Thymus (tissue), 11 donors: ENCODE measurements around the gene MED12L. TPM values are rescaled to one million over a fixed set of nuclear protein-coding genes. Genes with fewer than 3 reads are reported as not detected.
A peak's percentile ranks its signal among the peaks of the same experiment; 100 is the strongest.
"Not testable (repeated sequence)": the region's sequence is repeated elsewhere in the genome, so short reads cannot be mapped to it uniquely, and the experiment has no call there.

Source experiments
- DNase-seq, 9 donors: peaks; one replicate each; pipeline ENCODE4 v3.0.0-alpha.2; 2013; ENCODE audit warnings: low spot score in 9 of 9, low read depth in 6 of 9, missing footprints in 1 of 9
- H3K27ac ChIP-seq, 2 donors: one replicate each; pipeline ENCODE4 v1.5.1; 2013; ENCODE audit warnings: control low read depth in 1 of 2, low read depth in 1 of 2, low read length in 1 of 2, mild to moderate bottlenecking in 1 of 2, moderate library complexity in 1 of 2
- H3K27me3 ChIP-seq, 2 donors: one replicate each; pipeline ENCODE4 v1.5.1; 2013; ENCODE audit warnings: low read length in 1 of 2; ENCODE audit not compliant: control insufficient read depth in 2 of 2, insufficient read depth in 1 of 2
- H3K36me3 ChIP-seq, 2 donors: one replicate each; pipeline ENCODE4 v1.5.1; 2013; ENCODE audit warnings: low read length in 1 of 2, mild to moderate bottlenecking in 1 of 2, moderate library complexity in 1 of 2; ENCODE audit not compliant: control insufficient read depth in 2 of 2, insufficient read depth in 2 of 2
- H3K4me1 ChIP-seq, 2 donors: one replicate each; pipeline ENCODE4 v1.5.1; 2013; ENCODE audit warnings: low read length in 2 of 2; ENCODE audit not compliant: control insufficient read depth in 2 of 2, insufficient read depth in 2 of 2
- H3K4me3 ChIP-seq, 2 donors: one replicate each; pipeline ENCODE4 v1.5.1; 2013; ENCODE audit warnings: low read length in 2 of 2, control low read depth in 1 of 2, mild to moderate bottlenecking in 1 of 2
- H3K9me3 ChIP-seq, 2 donors: one replicate each; pipeline ENCODE4 v1.5.1; 2013; ENCODE audit warnings: low read length in 1 of 2, mild to moderate bottlenecking in 1 of 2; ENCODE audit not compliant: control insufficient read depth in 2 of 2, insufficient read depth in 1 of 2
- WGBS: extraction: QIAGEN DNeasy Blood & Tissue Kit; methylation state at CpG from one replicate; pipeline ENCODE4 v1.1.7; 2013; 5-methylcytosine and 5-hydroxymethylcytosine counted together
- polyA plus RNA-seq: library from polyadenylated mRNA; stranded (reverse); fragments of 200-250 nt; gene quantifications from one replicate; pipeline ENCODE4 v1.2.3, GENCODE V29; 2013
- total RNA-seq: library from RNA; stranded (reverse); fragments of 120-200 nt; gene quantifications from one replicate; pipeline ENCODE4 v1.2.4, GENCODE V29; 2013
- donor health status: healthy.

MED12L gene
- total and polyA plus RNA-seq, 2 donors = 0.30 to 1.7 TPM

DNA sequence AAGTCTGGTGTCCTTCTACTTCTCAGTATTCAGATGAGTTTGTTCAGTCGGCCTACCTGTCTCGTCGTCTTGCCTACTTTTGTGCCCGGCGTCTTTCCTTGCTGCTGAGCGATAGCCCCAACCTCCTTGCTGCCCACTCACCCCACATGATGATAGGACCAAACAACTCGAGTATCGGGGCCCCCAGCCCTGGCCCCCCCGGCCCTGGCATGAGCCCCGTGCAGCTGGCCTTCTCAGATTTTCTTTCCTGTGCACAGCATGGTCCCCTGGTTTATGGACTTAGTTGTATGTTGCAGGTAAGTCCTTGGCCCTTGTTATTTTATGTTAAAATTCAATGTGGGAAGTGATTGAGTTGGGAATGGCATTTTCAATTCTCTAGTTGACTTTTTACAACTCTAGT lies 74.3 kb downstream of the MED12L start:
- Histone ChIP-seq H3K27me3 (no peaks in the 10 kb centered on the region), H3K27ac (no peak overlapping the region), H3K4me1 (no peaks in the 10 kb centered on the region), H3K9me3 (no peaks in the 10 kb centered on the region), H3K36me3 (no peaks in the 10 kb centered on the region), H3K4me3 (no peak overlapping the region)
- 97% methylated on average over 10 of the region's 10 CpGs for WGBS
- no peak for DNase-seq

DNA sequence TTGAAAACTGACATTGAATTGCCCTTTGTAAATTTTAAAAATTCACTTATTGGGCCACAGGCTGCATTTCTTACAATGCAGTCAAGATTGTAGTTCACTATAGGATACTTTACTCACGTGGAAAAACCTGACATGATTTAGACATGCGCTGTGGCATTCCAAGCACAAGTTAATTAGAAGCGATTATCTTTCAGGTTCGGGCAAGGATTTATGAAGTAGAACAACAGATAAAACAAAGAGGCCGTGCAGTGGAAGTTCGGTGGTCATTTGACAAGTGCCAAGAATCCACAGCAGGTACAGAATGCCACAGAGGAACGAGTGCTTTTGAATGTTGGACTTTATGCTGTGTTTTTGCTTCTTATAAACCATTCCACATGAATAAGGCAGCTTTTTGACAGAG lies 79.8 kb downstream of the MED12L start:
- no peak overlapping the region for H3K27ac ChIP-seq
- no peak for DNase-seq
- H3K4me1 ChIP-seq = peaks cover 4 to 9% of the 10 kb centered on the region in 2 donors
- H3K36me3 ChIP-seq = no peaks in the 10 kb centered on the region
- WGBS = 97% methylated on average over 7 of the region's 7 CpGs
- no peak overlapping the region for H3K4me3 ChIP-seq
- H3K9me3 ChIP-seq = no peaks in the 10 kb centered on the region
- H3K27me3 ChIP-seq = no peaks in the 10 kb centered on the region

DNA sequence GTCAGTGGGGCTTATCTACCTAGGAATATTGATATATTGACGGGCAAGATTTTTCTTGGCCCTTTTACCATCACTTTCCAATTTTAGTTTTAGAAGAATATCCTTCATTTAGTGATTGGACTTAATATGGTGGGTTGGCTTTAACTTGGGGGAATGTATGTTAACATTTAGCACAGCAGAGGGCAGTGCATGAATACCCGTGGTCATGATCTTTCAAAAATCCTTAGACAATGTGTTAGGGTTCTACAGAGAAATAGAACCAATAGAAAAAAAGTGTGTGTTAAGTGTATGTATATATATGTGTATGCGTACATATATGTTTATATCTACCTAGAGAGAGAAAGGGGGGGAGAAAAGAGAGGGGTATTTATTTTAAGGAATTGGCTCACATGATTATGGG lies 80.7 kb downstream of the MED12L start:
- Histone ChIP-seq H3K27me3 (no peaks in the 10 kb centered on the region), H3K9me3 (no peaks in the 10 kb centered on the region), H3K36me3 (no peaks in the 10 kb centered on the region), H3K27ac (no peak overlapping the region), H3K4me1 (peaks cover 11 to 18% of the 10 kb centered on the region in 2 donors), H3K4me3 (no peak overlapping the region)
- DNase-seq = no peak
- 93% methylated on average over 3 of the region's 3 CpGs for WGBS

DNA sequence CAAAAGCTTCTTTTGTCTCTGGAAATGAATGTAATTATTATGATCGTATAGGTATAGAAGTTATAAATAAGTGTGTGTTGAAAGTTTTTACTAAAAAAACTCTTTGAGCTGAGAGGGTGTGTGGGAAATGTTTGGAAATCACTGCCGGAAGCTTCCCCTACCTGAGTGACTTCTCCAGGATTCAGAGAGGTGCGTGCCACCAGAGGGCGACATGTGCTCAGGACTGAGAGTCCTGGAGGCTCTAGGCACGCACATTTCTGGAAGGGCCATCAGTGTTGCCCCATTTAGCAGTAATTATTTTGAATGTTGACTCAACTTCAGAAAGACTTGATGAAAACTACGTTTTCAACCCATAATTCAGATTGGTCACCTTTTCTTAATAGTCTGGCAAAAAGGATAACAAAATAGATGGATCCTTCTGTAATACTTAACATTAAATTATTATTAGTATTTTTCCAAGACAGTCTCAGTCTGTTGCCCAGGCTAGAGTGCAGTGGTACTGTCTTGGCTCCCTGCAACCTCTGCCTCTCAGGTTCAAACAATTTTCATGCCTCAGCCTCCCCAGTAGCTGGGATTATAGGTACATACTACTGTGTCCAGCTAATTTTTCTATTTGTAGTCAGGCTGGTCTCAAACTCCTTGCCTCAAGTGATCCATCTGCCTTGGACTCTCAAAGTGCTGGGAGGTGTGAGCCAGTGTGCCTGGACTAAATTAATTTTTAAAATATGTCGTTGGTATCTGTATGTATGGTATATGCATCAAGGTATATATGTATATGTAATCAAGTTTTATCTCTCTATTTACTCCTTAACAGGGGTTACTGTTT lies 83.0 kb downstream of the MED12L start:
- 53% methylated on average over 7 of the region's 7 CpGs for whole genome bisulfite sequencing
- no peaks in the 10 kb centered on the region for H3K36me3 ChIP-seq
- no peaks in the 10 kb centered on the region for H3K27me3 ChIP-seq
- H3K9me3 ChIP-seq = no peaks in the 10 kb centered on the region
- no peak overlapping the region for H3K4me3 ChIP-seq
- H3K4me1 ChIP-seq = peaks cover 19 to 30% of the 10 kb centered on the region in 2 donors
- no peak overlapping the region for H3K27ac ChIP-seq
- DNase-seq = peak in 6 of 9 donors; percentile 42 to 80 (median 62)

DNA sequence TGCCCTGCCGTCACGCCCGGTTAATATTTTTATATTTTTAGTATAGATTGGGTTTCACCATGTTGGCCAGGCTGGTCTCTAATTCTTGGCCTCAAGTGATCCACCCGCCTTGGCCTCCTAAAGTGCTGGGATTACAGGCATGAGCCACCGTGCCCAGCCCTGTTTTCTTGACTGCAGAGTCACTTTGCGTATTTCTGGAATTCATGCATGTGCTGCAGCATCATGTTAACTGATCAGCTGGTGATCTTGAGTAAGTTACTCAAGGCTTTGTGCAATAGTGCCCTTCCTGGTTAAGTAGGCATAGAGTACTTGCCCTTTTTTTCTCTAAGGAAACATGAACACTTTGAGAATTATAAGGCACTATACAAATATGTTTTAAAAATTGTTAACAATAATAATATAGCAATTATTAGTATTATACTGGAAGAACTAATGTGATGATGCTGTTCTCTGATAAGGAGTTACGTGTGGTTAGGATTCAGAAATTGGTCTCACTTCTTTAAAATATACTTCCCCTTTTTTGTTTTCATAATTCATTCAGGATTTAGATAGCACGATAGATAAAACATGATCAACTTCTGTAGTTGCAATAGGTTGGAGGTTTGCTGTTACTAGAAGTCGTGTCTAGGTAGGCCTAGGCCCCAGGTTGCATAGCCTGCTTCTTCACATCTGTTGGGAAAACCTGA lies 83.9 kb downstream of the MED12L start:
- Histone ChIP-seq H3K4me1 (peaks cover 19 to 30% of the 10 kb centered on the region in 2 donors), H3K4me3 (no peak overlapping the region), H3K27me3 (no peaks in the 10 kb centered on the region), H3K9me3 (no peaks in the 10 kb centered on the region), H3K36me3 (no peaks in the 10 kb centered on the region), H3K27ac (peak overlapping the region; percentile 21 to 31)
- no peak for DNase-seq
- 78% methylated on average over 9 of the region's 9 CpGs for whole genome bisulfite sequencing

DNA sequence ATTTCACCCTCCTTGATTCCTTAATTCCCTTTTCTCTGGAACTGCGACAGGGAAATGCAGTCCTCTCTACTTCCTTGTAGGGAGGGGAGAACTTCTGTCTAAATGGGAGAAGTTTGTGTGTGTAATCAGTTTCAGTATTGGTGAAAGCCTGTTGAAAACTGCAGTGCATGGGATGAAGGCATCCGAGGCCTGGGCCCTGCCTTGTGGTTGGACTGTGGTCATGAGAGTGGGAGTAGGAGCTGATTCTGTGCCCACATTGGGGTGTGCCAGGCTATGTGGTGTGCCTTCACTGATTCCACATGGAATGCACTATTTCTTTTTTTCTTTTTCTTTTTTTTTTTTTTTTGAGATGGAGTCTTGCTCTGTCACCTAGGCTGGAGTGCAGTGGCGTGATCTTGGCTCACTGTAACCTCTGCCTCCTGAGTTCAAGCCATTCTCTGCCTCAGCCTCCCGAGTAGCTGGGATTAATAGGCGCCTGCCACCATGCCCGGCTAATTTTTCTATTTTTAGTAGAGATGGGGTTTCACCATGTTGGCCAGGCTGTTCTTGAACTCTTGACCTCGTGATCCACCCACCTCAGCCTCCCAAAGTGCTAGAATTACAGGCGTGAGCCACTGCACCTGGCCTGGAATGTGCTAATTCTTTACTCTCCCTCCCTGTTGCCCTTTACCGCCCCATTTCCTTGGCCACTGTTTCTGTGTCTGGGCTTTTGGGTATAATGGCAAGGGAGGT lies 84.7 kb downstream of the MED12L start:
- Histone ChIP-seq H3K4me1 (peaks cover 19 to 30% of the 10 kb centered on the region in 2 donors), H3K27ac (peak overlapping the region; percentile 21 to 52)
- not testable (repeated sequence) for H3K9me3 ChIP-seq, H3K27me3 ChIP-seq, H3K36me3 ChIP-seq, H3K4me3 ChIP-seq
- DNase-seq = peak in 1 of 9 donors; percentile 46
- 74% methylated on average over 9 of the region's 9 CpGs for WGBS

DNA sequence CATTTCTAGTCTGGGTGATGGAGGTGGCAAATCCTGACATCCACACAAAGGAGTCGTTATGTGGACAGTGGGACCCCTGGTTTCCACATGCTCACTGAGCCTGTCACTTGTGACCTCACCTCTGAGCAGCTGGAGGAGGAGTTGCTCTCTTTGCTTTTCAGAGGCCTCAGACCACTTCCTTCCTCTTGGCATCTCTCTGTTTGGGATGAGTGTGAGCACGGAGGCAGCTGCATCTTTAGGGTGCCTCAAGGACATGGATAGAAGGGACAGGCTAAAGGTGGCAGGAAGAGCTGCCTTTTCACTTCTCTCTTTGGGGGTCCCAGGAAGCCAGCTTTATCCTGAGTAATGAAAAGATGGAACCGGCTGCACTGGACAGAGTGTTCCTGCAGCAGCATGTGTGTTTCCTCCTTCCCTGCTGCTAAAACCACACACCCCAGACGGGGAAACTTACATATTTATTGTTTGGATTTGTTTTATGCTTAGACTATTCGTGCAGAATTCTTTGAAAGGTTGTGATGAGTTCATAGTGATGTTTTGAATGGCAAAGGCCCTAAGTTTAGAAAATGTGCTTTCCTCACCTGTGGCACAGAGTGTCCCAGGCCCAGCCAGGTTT lies 85.8 kb downstream of the MED12L start:
- no peaks in the 10 kb centered on the region for H3K9me3 ChIP-seq
- WGBS = 7% methylated on average over 5 of the region's 5 CpGs
- H3K27ac ChIP-seq = peak overlapping the region; percentile 40 to 81
- peaks cover 19 to 30% of the 10 kb centered on the region in 2 donors for H3K4me1 ChIP-seq
- no peaks in the 10 kb centered on the region for H3K36me3 ChIP-seq
- peak in 5 of 9 donors; percentile 30 to 79 (median 48) for DNase-seq
- no peak overlapping the region for H3K4me3 ChIP-seq
- no peaks in the 10 kb centered on the region for H3K27me3 ChIP-seq

DNA sequence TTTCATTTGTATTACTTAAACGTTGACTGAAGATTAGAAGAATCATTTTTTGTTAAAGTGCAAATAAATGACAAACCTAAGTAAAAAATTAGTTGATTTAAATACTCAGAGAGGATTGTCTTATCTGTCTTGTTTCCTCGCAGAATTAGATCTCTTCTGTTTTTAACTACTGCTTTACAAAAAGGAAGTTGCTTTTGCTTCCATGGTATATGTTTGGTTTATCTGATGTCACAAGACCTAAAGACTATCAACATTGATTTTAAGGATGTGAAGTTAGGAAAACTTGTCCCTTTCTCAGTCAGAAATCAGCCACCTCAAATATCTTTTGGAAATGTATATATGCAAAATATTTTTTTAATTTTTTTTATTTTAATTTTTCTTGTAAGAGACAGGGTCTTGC lies 88.9 kb downstream of the MED12L start:
- no peak overlapping the region for H3K27ac ChIP-seq
- 74% methylated on average over 2 of the region's 2 CpGs for WGBS

More for the DNA sequence above, 88.9 kb downstream of the MED12L start:
- no peaks in the 10 kb centered on the region for H3K27me3 ChIP-seq
- H3K9me3 ChIP-seq = no peaks in the 10 kb centered on the region
- no peak overlapping the region for H3K4me3 ChIP-seq
- H3K4me1 ChIP-seq = peaks cover 19 to 27% of the 10 kb centered on the region in 2 donors
- no peak for DNase-seq
- H3K36me3 ChIP-seq = no peaks in the 10 kb centered on the region
